Measurements from ENCODE around the gene USP48. TPM values are rescaled to one million over a fixed set of nuclear protein-coding genes. Genes with fewer than 3 reads are reported as not detected.
A peak's percentile ranks its signal among the peaks of the same experiment; 100 is the strongest.
"Not testable (repeated sequence)": the region's sequence is repeated elsewhere in the genome, so short reads cannot be mapped to it uniquely, and the experiment has no call there.

Gene USP48
- total RNA-seq, 1 donor from 2014 or later = 56.4 TPM

DNA sequence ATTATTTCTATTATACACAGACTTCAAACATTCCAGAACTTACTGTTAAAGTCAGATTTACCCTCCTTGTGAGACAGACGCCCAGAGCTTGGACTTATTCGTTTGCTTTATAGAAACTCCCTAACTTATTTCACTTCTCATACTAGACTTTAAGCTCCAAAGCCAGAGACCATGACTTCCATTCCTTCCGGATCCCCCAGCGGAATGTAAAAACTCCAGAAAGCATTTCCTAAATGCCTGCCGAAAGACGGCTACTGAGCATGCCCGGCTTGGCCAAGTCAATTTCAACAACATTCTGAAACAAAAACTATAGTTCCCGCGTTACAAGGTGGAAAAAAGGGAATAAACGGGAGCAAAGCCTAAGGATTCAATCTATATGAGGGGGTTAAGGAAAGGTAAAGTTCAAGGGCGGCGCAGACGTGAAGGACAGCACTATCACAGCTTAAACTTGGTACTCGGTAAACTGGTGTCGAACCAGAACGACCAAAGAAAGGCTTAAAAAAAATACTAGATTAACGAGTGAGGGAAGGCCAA is 1.1 kb downstream of the USP48 start:
- no peaks in the 10 kb centered on the region for H3K27me3 ChIP-seq
- H3K9me3 ChIP-seq = no peaks in the 10 kb centered on the region
- peaks cover 24% of the 10 kb centered on the region for H3K4me1 ChIP-seq
- peak overlapping the region; percentile 100 for H3K27ac ChIP-seq
- ATAC-seq (no peak), DNase-seq (peak; percentile 40)
- H3K4me3 ChIP-seq = peak overlapping the region; percentile 99
- TF ChIP-seq, protein P1, sequence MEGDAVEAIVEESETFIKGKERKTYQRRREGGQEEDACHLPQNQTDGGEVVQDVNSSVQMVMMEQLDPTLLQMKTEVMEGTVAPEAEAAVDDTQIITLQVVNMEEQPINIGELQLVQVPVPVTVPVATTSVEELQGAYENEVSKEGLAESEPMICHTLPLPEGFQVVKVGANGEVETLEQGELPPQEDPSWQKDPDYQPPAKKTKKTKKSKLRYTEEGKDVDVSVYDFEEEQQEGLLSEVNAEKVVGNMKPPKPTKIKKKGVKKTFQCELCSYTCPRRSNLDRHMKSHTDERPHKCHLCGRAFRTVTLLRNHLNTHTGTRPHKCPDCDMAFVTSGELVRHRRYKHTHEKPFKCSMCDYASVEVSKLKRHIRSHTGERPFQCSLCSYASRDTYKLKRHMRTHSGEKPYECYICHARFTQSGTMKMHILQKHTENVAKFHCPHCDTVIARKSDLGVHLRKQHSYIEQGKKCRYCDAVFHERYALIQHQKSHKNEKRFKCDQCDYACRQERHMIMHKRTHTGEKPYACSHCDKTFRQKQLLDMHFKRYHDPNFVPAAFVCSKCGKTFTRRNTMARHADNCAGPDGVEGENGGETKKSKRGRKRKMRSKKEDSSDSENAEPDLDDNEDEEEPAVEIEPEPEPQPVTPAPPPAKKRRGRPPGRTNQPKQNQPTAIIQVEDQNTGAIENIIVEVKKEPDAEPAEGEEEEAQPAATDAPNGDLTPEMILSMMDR (IDR thresholded peaks at IDR 0.05) = no peak
- intact Hi-C loops (cut with DNase I) = no loop called here
- H3K36me3 ChIP-seq = no peaks in the 10 kb centered on the region

DNA sequence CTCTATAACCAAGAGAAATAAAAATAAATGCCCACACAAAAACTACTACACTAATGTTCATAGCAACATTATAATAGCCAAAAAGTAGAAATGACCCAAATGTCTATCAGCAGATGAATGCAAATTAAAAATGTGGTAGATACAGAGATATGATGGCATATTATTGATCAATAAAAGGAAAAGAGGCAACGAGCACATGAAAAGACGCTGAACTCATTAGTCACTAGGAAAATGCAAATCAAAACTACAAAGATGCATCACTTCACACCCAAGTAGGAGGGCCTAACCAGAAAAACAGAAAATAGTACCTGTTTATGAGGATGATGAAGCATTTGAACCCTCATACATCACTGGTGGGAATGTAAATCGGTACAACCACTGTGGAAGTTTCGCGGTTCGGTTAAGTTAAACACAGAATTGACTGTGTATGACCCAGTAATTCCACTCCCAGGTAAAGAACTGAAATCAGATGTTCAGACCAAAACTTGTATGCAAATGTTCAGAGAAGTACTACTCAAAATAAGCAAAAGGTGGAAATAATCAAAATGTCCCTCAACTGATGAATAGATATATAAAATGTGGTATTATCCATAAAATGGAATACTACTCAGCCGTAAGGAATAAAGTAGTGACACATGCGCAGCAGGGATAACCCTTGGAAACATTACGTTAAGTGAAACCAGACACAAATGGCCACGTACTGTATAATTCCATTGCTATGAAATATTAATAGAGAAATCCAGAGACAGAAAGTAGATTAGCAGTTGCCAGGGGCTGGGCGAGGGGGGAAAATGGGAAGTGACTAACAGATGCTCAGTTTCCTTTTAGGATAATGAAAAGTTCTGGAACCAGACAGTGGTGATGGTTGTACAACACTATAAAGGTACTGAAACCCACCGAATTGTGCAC is 3.1 kb downstream of the USP48 start:
- H3K27ac ChIP-seq = no peak overlapping the region
- TF ChIP-seq, protein P1 (IDR thresholded peaks at IDR 0.05) = no peak
- H3K4me3 ChIP-seq = no peak overlapping the region
- DNase-seq (peak; percentile 12), ATAC-seq (no peak)
- intact Hi-C loops (cut with DNase I) = no loop called here
- no peaks in the 10 kb centered on the region for H3K27me3 ChIP-seq
- peaks cover 35% of the 10 kb centered on the region for H3K4me1 ChIP-seq
- no peaks in the 10 kb centered on the region for H3K36me3 ChIP-seq
- no peaks in the 10 kb centered on the region for H3K9me3 ChIP-seq

DNA sequence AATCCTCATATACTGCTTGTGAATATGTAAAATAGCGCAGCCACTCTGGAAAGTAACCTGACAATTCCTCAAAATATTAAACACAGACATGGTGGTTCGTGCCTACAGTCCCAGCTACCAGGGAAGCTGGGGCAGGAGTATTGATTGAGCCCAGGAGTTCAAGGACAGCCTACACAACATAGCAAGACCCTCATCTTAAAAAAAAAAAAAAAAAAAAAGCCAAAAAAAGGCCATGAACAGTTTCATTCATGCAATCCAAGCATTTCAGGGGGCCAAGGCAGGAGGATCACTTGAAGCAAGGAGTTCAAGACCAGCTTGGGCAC is 4.6 kb downstream of the USP48 start:
- intact Hi-C loops (cut with DNase I) = no loop called here
- TF ChIP-seq, protein P1 (IDR thresholded peaks at IDR 0.05) = no peak
- H3K27me3 ChIP-seq = no peaks in the 10 kb centered on the region
- peaks cover 41% of the 10 kb centered on the region for H3K4me1 ChIP-seq
- H3K36me3 ChIP-seq = no peaks in the 10 kb centered on the region
- ATAC-seq (no peak), DNase-seq (no peak)
- H3K27ac ChIP-seq = no peak overlapping the region
- H3K4me3 ChIP-seq = no peak overlapping the region
- H3K9me3 ChIP-seq = no peaks in the 10 kb centered on the region

DNA sequence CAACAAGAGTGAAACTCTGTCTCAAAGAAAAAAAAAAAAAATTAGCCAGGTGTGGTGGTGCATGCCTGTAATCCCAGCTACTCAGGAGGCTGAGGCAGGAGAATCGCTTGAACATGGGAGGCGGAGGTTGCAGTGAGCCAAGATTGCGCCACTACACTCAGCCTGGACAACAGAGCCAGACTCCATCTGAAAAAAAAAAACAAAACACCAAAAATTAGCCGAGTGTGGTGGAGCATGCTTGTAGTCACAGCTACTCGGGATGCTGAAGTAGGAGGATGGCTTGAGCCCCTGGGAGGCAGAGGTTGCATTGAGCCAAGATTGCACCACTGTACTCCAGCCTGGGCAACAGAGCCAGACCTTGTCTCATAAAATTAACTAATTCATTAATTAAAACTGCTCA is 6.0 kb downstream of the USP48 start:
- not testable (repeated sequence) for ATAC-seq

DNA sequence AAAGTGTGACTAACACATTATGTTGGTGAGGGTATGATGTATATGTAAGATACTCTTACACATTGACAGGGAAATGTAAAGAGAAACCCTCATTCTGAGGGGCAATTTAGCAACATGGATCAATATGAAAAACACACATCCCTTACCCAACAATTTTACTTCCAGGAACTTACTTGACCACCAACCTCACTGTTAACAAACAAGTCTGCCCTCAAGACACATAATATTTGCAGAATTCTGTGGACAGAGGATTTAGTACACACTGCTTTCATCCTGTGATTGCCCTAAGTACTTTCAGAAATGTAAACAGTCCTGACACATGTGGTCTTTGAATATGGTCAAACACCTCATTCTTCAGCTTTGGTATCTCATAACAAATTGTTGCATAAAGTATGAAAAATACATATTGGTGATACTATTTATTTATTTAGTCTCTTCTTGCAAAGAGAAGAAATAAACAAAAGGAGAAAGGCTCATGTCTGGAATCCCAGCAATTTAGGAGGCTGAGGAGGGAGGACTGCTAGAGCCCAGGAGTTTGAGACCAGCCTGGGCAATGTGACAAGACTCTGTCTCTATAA is 6.9 kb downstream of the USP48 start:
- Histone ChIP-seq H3K27me3 (no peaks in the 10 kb centered on the region), H3K4me1 (peaks cover 36% of the 10 kb centered on the region), H3K27ac (no peak overlapping the region), H3K36me3 (no peaks in the 10 kb centered on the region), H3K4me3 (no peak overlapping the region), H3K9me3 (no peaks in the 10 kb centered on the region)
- TF ChIP-seq, protein P1 (IDR thresholded peaks at IDR 0.05) = no peak
- intact Hi-C loops (cut with DNase I) = no loop called here
- DNase-seq (no peak), ATAC-seq (no peak)

More for the DNA sequence above, 6.0 kb downstream of the USP48 start:
- H3K27ac ChIP-seq; H3K4me3 ChIP-seq; H3K27me3 ChIP-seq; H3K36me3 ChIP-seq; intact Hi-C loops (cut with DNase I); H3K9me3 ChIP-seq: not testable (repeated sequence)
- DNase-seq = peak; percentile 1
- peaks cover 45% of the 10 kb centered on the region for H3K4me1 ChIP-seq

DNA sequence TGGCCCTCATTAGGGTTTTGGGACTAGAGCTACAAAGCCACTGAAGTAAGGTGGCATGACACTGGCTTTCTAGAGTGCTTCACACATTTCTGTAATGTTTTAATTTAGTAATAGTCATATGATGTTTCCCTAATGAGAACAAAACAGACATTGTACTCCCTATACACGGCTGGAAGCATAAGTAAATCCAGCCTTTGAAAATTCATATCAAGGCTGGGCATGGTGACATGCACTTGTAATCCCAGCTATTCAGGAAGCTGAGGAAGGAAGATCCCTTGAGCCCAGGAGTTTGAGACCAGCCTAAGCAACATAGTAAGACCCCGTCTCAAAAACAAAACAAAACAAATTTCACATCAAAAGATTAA is 7.4 kb downstream of the USP48 start:
- DNase-seq (no peak), ATAC-seq (no peak)
- H3K4me3 ChIP-seq = no peak overlapping the region
- no peaks in the 10 kb centered on the region for H3K27me3 ChIP-seq
- intact Hi-C loops (cut with DNase I) = no loop called here
- no peaks in the 10 kb centered on the region for H3K36me3 ChIP-seq
- TF ChIP-seq, protein P1 (IDR thresholded peaks at IDR 0.05) = no peak
- no peaks in the 10 kb centered on the region for H3K9me3 ChIP-seq
- peaks cover 31% of the 10 kb centered on the region for H3K4me1 ChIP-seq
- H3K27ac ChIP-seq = no peak overlapping the region

Data from upper lobe of right lung (tissue), 1 donor.